Keratinocyte (primary cell): ENCODE data around the gene SFTPA2. TPM values are rescaled to one million over a fixed set of nuclear protein-coding genes. Genes with fewer than 3 reads are reported as not detected.
"Not testable (repeated sequence)": the region's sequence is repeated elsewhere in the genome, so short reads cannot be mapped to it uniquely, and the experiment has no call there.

Experiments used
- DNase-seq: peaks from one replicate; pipeline ENCODE4 v3.0.0-alpha.2; 2011; ENCODE audit warnings: low read depth, missing footprints, low spot score
- FAIRE-seq: peaks from 2 replicates; lab custom pipeline; 2011; peaks lifted over from hg19 to GRCh38; lab: Jason Lieb, UNC
- H2AFZ ChIP-seq: 2 replicates; pipeline ENCODE4 v1.6.0; 2012; ENCODE audit warnings: low read length, control low read depth, inconsistent platforms; ENCODE audit not compliant: control insufficient read depth
- H3K27ac ChIP-seq: 2 replicates; pipeline ENCODE4 v1.5.1; 2011; ENCODE audit warnings: low read length; ENCODE audit not compliant: control insufficient read depth, insufficient read depth
- H3K27me3 ChIP-seq: 3 replicates; pipeline ENCODE4 v1.6.0; 2011; ENCODE audit warnings: low read length; ENCODE audit not compliant: control insufficient read depth, insufficient read depth; ENCODE audit errors: extremely low read depth
- H3K36me3 ChIP-seq, 2 experiments: 2 replicates in 1 of 2; 3 replicates in 1 of 2; pipeline ENCODE4 v1.5.1; 2011; ENCODE audit warnings: low read length in 2 of 2, mild to moderate bottlenecking in 1 of 2; ENCODE audit not compliant: control insufficient read depth in 2 of 2, insufficient read depth in 2 of 2; ENCODE audit errors: extremely low read depth in 1 of 2
- H3K4me1 ChIP-seq: 3 replicates; pipeline ENCODE4 v1.5.1; 2011; ENCODE audit warnings: low read length; ENCODE audit not compliant: control insufficient read depth, insufficient read depth; ENCODE audit errors: extremely low read depth
- H3K4me2 ChIP-seq: 3 replicates; pipeline ENCODE4 v1.6.0; 2011; ENCODE audit warnings: low read depth, low read length; ENCODE audit not compliant: control insufficient read depth, insufficient read depth; ENCODE audit errors: extremely low read depth
- H3K4me3 ChIP-seq, 3 experiments: fragments of 200-600 bp in 1 of 3; sonication (generic) in 1 of 3; 2 replicates in 2 of 3; 3 replicates in 1 of 3; pipeline ENCODE4 v1.5.1; 2011 to 2016; ENCODE audit warnings: low read length in 3 of 3, mild to moderate bottlenecking in 3 of 3, control low read depth in 2 of 3, inconsistent platforms in 1 of 3, low read depth in 1 of 3, mixed read lengths in 1 of 3, mixed run types in 1 of 3, moderate library complexity in 1 of 3; ENCODE audit not compliant: control insufficient read depth in 2 of 3, insufficient read depth in 2 of 3; ENCODE audit errors: extremely low read depth in 1 of 3
- H3K79me2 ChIP-seq: 2 replicates; pipeline ENCODE4 v1.6.0; 2012; ENCODE audit warnings: low read length; ENCODE audit not compliant: control insufficient read depth, insufficient read depth
- H3K9ac ChIP-seq: 3 replicates; pipeline ENCODE4 v1.6.0; 2011; ENCODE audit warnings: low read length; ENCODE audit not compliant: control insufficient read depth, insufficient read depth; ENCODE audit errors: extremely low read depth
- H3K9me1 ChIP-seq: 3 replicates; pipeline ENCODE4 v1.6.0; 2011; ENCODE audit warnings: low read length; ENCODE audit not compliant: control insufficient read depth, insufficient read depth; ENCODE audit errors: extremely low read depth
- H3K9me3 ChIP-seq: 2 replicates; pipeline ENCODE4 v1.5.1; 2012; ENCODE audit warnings: low read depth, low read length; ENCODE audit not compliant: control insufficient read depth
- H4K20me1 ChIP-seq: 3 replicates; pipeline ENCODE4 v1.6.0; 2011; ENCODE audit warnings: low read length; ENCODE audit not compliant: control insufficient read depth, insufficient read depth; ENCODE audit errors: extremely low read depth
- dilution Hi-C: fragments of 300-500 bp; cut with MboI; formaldehyde crosslinking; loops from one replicate; pipeline ENCODE4 v1.7.0; 2020; ENCODE audit warnings: low sequenced_read_pairs; ENCODE audit not compliant: extremely low pct_ligation_motif_present
- polyA plus RNA-seq, 5 experiments: library from polyadenylated mRNA; depleted of rRNA in 3 of 5; stranded (reverse) in 3 of 5; stranded (forward) in 1 of 5; unstranded in 1 of 5; fragments of >200 nt; gene quantifications; 1 replicate in 1 of 5; 2 replicates in 3 of 5; 3 replicates in 1 of 5; pipeline versions ENCODE4 v1.2.1 to v1.2.3, GENCODE V29; 2011 to 2012; ENCODE audit warnings: missing spikeins in 2 of 5, low read depth in 1 of 5, low replicate concordance in 1 of 5

SFTPA2 gene
- polyA plus RNA-seq, 1 donor (not counting 4 experiments of a cell fraction or from before 2014, with no cell fraction given), result not detected

DNA sequence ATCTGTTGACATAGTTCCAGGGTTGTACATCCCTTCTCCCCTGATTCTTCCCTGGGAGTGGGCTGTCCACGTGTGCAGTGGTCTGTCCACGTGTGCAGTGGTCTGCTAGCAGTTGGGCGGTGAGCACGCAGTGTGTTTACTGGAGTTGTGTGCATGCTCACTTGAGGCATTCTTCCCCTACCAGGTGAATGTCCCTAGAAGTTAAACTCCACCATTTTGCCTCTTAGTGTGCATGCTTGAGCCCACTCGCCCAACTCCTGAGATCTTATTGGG is 26.4 kb downstream of the SFTPA2 start:
- H3K9me3 ChIP-seq, H3K4me2 ChIP-seq, H3K9ac ChIP-seq, FAIRE-seq, DNase-seq, H3K36me3 ChIP-seq, H2AFZ ChIP-seq, H3K27me3 ChIP-seq, dilution Hi-C loops, H3K27ac ChIP-seq, H3K4me3 ChIP-seq, H3K9me1 ChIP-seq, H3K79me2 ChIP-seq, H3K4me1 ChIP-seq, H4K20me1 ChIP-seq: not testable (repeated sequence)

DNA sequence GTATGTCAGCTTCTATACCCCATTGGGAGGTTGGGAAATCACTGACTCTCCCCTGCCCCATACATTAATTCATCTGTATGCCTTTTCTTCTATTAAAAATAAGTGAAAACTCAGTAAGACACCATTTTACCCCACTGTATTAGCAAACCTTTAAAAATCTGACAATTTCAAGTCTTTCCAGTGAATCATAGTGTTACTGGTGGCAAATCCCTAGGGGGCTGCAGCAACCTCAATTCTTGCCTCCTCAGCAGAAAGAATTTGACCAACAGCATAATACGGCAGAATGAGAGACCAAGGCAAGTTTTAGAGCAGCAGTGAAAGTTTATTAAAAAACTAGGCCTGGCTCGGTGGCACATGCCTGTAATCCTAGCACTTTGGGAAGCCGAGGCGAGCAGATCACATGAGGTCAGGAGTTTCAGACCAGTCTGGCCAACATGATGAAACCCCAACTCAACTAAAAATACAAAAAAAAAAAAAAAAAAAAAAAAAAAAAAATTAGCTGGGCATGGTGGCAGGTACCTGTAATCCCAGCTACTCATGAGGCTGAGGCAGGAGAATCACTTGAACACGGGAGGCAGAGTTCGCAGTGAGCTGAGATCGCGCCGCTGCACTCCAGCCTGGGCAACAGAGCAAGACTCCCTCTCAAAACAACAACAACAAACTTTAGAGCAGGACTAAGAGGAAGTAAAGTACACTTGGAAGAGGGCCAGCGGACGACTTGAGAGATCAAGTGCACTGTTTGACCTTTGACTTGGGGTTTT is 26.9 kb downstream of the SFTPA2 start:
- H3K27ac ChIP-seq, H3K4me2 ChIP-seq, H3K4me1 ChIP-seq, H3K79me2 ChIP-seq, FAIRE-seq, DNase-seq, H3K36me3 ChIP-seq, H3K27me3 ChIP-seq, H2AFZ ChIP-seq, dilution Hi-C loops, H3K9ac ChIP-seq, H3K9me1 ChIP-seq, H3K4me3 ChIP-seq, H3K9me3 ChIP-seq, H4K20me1 ChIP-seq: not testable (repeated sequence)

DNA sequence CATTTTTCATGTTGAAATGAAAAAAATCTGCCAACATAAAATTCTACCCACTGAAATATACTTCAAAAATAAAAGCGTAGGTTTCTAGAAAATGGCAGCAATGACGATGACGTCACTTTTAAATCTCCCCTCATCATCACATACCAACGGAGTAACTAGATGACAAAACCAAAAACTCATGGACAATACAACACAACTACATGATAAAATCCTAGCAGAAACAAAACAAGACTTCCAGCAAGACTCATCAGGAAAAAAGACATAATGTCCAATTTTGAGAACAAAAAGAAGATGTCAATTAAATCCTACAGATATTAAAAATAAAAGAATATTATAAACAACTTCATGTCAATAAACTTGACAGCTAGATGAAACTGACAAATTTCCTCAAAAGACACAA is 31.9 kb downstream of the SFTPA2 start:
- H3K9ac ChIP-seq, H4K20me1 ChIP-seq, H3K4me2 ChIP-seq, H3K4me1 ChIP-seq, H3K9me1 ChIP-seq, dilution Hi-C loops, H3K36me3 ChIP-seq, H2AFZ ChIP-seq, H3K27me3 ChIP-seq, H3K27ac ChIP-seq, DNase-seq, H3K4me3 ChIP-seq, H3K9me3 ChIP-seq, H3K79me2 ChIP-seq, FAIRE-seq: not testable (repeated sequence)

DNA sequence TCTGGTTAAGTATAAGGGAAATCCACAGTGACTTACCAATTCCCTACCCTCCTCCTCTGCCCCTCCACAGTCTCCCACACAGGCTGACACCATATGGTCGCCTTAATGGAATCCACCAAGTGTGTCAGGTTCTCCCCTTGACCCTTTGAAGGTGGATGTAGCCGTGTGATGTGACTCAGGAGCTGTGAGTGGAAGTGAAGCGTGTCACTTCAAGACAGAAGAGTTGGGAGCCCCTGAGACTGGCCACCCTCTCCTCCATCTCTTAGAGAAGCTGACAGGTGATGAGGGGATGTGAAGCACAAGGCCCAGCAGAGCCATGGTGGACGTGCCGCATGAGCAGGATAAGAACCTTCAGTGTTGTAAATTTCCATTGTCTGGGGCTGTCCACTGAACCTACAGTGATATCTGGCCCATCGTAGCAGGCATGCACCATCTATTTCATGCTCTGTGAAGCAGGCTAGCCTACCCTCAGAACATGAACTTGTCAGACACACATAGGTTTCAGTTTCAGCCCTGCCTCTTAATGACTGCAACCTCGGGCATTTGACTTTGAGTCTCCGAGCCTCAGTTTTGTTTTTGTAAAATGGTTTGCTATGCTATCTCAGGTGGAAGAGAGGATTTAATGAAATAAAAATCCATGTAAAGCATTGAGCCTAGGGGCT is 35.0 kb downstream of the SFTPA2 start:
- H3K79me2 ChIP-seq, H2AFZ ChIP-seq, H3K27ac ChIP-seq, H3K9ac ChIP-seq, H3K9me3 ChIP-seq, H3K36me3 ChIP-seq, H3K4me2 ChIP-seq, H3K9me1 ChIP-seq, dilution Hi-C loops, H4K20me1 ChIP-seq, FAIRE-seq, H3K4me1 ChIP-seq, DNase-seq, H3K4me3 ChIP-seq, H3K27me3 ChIP-seq: not testable (repeated sequence)

DNA sequence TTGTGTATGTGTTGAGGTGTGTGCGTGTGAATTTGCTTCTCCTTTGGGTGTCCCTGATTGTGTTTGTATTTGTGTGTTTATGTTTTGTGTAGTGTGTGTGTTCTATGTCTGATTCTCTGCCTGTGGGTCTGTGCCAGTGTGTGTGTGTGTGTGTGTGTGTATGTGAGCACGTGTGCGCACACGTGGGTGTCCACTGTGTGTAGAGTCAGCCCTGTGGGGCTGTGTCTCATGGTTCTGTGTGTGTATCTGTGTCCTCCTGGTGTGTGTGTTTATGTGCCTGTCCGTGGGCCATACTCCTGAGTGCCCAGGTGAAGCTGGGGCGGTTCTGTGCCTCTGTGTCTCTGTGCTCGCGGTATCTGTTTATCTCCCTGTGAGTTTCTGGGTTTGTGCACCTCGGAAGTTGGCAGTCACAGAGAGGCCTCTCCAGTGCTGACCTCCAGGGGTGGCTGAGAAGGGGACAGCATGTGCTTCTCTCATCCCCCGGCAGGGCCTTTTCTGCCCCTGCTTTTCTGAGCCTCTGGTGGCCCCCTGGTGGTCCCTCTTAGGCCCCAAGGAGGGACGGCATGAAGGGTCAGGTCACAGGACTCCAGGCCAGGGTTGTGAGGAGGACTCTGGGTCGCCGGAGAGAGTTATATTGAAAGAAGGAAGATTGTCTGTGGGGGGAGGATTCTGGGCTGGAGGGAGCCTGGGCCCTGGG is 36.9 kb downstream of the SFTPA2 start:
- H3K9me3 ChIP-seq, H3K79me2 ChIP-seq, H3K4me2 ChIP-seq, dilution Hi-C loops, H3K27ac ChIP-seq, H3K4me3 ChIP-seq, H3K27me3 ChIP-seq, H3K36me3 ChIP-seq, H3K9ac ChIP-seq, H2AFZ ChIP-seq, H3K4me1 ChIP-seq, H4K20me1 ChIP-seq, FAIRE-seq, H3K9me1 ChIP-seq, DNase-seq: not testable (repeated sequence)
